K562 (cell line): ENCODE data around the gene CBFA2T3. TPM values are rescaled to one million over a fixed set of nuclear protein-coding genes. Genes with fewer than 3 reads are reported as not detected.

Source experiments
- ATAC-seq: fragments of 200-7000 bp; cut with Tn5 transposase; 3 replicates; pipeline ENCODE4 v1.9.1; 2020; ENCODE audit warnings: moderate library complexity
- BruUV-seq: library from RNA; stranded (reverse); fragments of 400-500 nt; replicated peaks from 2 replicates; lab custom pipeline; 2021; lab: Mats Ljungman, UMichigan
- CTCF ChIA-PET: fragments of 300-600 bp; formaldehyde crosslinking; extraction: SDS; loops from one replicate; lab custom pipeline; 2021; ENCODE audit warnings: low intra/inter-chr PET ratio; lab: Yijun Ruan, JAX
- POLR2A ChIA-PET: fragments of 300-600, 350-650 bp; sonication (Branson Sonifier 250); formaldehyde crosslinking; extraction: SDS; loops from one replicate; lab custom pipeline; 2021; ENCODE audit warnings: antibody characterized with exemption, inconsistent platforms; lab: Yijun Ruan, JAX
- DNase-seq, 4 experiments: peaks; one replicate each; pipeline versions ENCODE4 v3.0.0 to v3.0.0-alpha.2; 2011 to 2018; ENCODE audit warnings: low spot score in 3 of 4, mixed read lengths in 3 of 4; ENCODE audit errors: extremely low read depth in 1 of 4
- FAIRE-seq: peaks from 2 replicates; lab custom pipeline; 2011; peaks lifted over from hg19 to GRCh38; lab: Jason Lieb, UNC
- H2AFZ ChIP-seq: 2 replicates; pipeline ENCODE4 v1.6.0; 2011; ENCODE audit warnings: low read depth, low read length, control low read depth, inconsistent platforms
- H3K27ac ChIP-seq: fragments of 200-600 bp; 3 replicates; pipeline ENCODE4 v1.8.0; 2011; ENCODE audit warnings: low read depth, mild to moderate bottlenecking, control low read depth, inconsistent platforms, low read length, moderate library complexity, mixed read lengths; ENCODE audit errors: extremely low read depth
- H3K27me3 ChIP-seq, 2 experiments: fragments of 300-600 bp in 1 of 2; 2 replicates in 1 of 2; 3 replicates in 1 of 2; pipeline versions ENCODE4 v1.6.0 to v1.8.0; 2011; ENCODE audit warnings: inconsistent platforms in 2 of 2, low read length in 2 of 2, mild to moderate bottlenecking in 1 of 2, mixed read lengths in 1 of 2, moderate library complexity in 1 of 2; ENCODE audit not compliant: control insufficient read depth in 2 of 2, insufficient read depth in 2 of 2
- H3K36me3 ChIP-seq: fragments of 300-600 bp; 3 replicates; pipeline ENCODE4 v1.8.0; 2011; ENCODE audit warnings: mild to moderate bottlenecking, low read length, inconsistent platforms; ENCODE audit not compliant: control insufficient read depth, insufficient read depth
- H3K4me1 ChIP-seq, 2 experiments: fragments of 200-600 bp in 1 of 2; replicated peaks in 1 of 2; 2 replicates in 1 of 2; 3 replicates in 1 of 2; pipeline versions ENCODE4 v1.5.1 to v1.8.0; 2011; ENCODE audit warnings: inconsistent platforms in 2 of 2, low read length in 2 of 2, mild to moderate bottlenecking in 1 of 2, mixed read lengths in 1 of 2, moderate library complexity in 1 of 2; ENCODE audit not compliant: control insufficient read depth in 2 of 2, insufficient read depth in 2 of 2
- H3K4me2 ChIP-seq: 2 replicates; pipeline ENCODE4 v1.6.1; 2011; ENCODE audit warnings: low read length, control low read depth, inconsistent platforms, mixed read lengths; ENCODE audit not compliant: insufficient read depth
- H3K4me3 ChIP-seq: fragments of 200-600 bp; sonication (generic), shearing (Covaris generic); 2 replicates; pipeline ENCODE4 v1.5.1; 2016; ENCODE audit warnings: control low read depth, inconsistent platforms
- H3K79me2 ChIP-seq: fragments of 200-600 bp; 3 replicates; pipeline ENCODE4 v1.8.0; 2011; ENCODE audit warnings: low read length, inconsistent platforms; ENCODE audit not compliant: control insufficient read depth, insufficient read depth
- H3K9ac ChIP-seq, 2 experiments: 2 replicates each; pipeline versions ENCODE4 v1.6.0 to v1.6.1; 2011; ENCODE audit warnings: low read depth in 2 of 2, low read length in 2 of 2, control low read depth in 1 of 2, inconsistent platforms in 1 of 2, mild to moderate bottlenecking in 1 of 2, mixed read lengths in 1 of 2; ENCODE audit not compliant: insufficient read depth in 1 of 2
- H3K9me1 ChIP-seq: one replicate; pipeline ENCODE4 v1.6.0; 2011; ENCODE audit warnings: inconsistent platforms, mild to moderate bottlenecking, low read length, moderate library complexity; ENCODE audit not compliant: control insufficient read depth, insufficient read depth
- H3K9me3 ChIP-seq: replicated peaks from 2 replicates; pipeline ENCODE4 v1.5.1; 2011; ENCODE audit warnings: low read depth, low read length, inconsistent platforms; ENCODE audit not compliant: control insufficient read depth, insufficient read depth
- H4K20me1 ChIP-seq: replicated peaks from 2 replicates; pipeline ENCODE4 v1.6.1; 2011; ENCODE audit warnings: low read length, inconsistent platforms, mixed read lengths; ENCODE audit not compliant: control insufficient read depth, insufficient read depth
- BMI1 ChIP-seq: fragments of 150-350 bp; IDR thresholded peaks from 2 replicates; pipeline ENCODE4 v1.6.1; 2014; ENCODE audit warnings: low read length
- CREB1 ChIP-seq, 2 experiments: sonication (generic) in 1 of 2; formaldehyde crosslinking in 1 of 2; IDR thresholded peaks; 2 replicates each; pipeline versions ENCODE4 v1.6.1 to v1.8.0; 2012 to 2022; ENCODE audit warnings: inconsistent platforms in 1 of 2, mild to moderate bottlenecking in 1 of 2, missing genetic modification reagents in 1 of 2, moderate library complexity in 1 of 2
- EP300 ChIP-seq: IDR thresholded peaks from 2 replicates; pipeline ENCODE4 v1.6.1; 2012; ENCODE audit warnings: low read length, improper control_type of control experiment
- POLR2G ChIP-seq: fragments of 200-400 bp; formaldehyde crosslinking; IDR thresholded peaks from 2 replicates; pipeline ENCODE4 v1.6.1; 2017; ENCODE audit warnings: low read depth, mild to moderate bottlenecking, antibody characterized with exemption, low read length, moderate library complexity
- PYGO2 ChIP-seq: fragments of 450-650 bp; IDR thresholded peaks from 2 replicates; pipeline ENCODE4 v1.6.1; 2016; ENCODE audit warnings: mild to moderate bottlenecking, missing genetic modification characterization, moderate library complexity, missing compliant biosample characterization
- RBM14 ChIP-seq: fragments of 200-400 bp; formaldehyde crosslinking; IDR thresholded peaks from 2 replicates; pipeline ENCODE4 v1.6.1; 2018; ENCODE audit warnings: low read depth, mild to moderate bottlenecking, low read length, moderate library complexity, borderline replicate concordance; ENCODE audit not compliant: insufficient read depth
- RBM22 ChIP-seq: fragments of 200-400 bp; formaldehyde crosslinking; IDR thresholded peaks from 2 replicates; pipeline ENCODE4 v1.6.1; 2018; ENCODE audit warnings: low read length, low read depth; ENCODE audit not compliant: poor library complexity, severe bottlenecking
- SAFB ChIP-seq: fragments of 200-400 bp; formaldehyde crosslinking; IDR thresholded peaks from 2 replicates; pipeline ENCODE4 v1.6.1; 2017; ENCODE audit warnings: low read depth, low read length, borderline replicate concordance
- SNRNP70 ChIP-seq: fragments of 200-400 bp; formaldehyde crosslinking; optimal IDR thresholded peaks from 2 replicates; pipeline ENCODE3; 2017; ENCODE audit warnings: low read depth, low read length
- ZNF146 ChIP-seq: IDR thresholded peaks from one replicate; pipeline ENCODE4 v1.6.1; 2018; ENCODE audit warnings: missing compliant biosample characterization; ENCODE audit not compliant: unreplicated experiment
- ZNF551 ChIP-seq: fragments of 250-450 bp; sonication (Bioruptor Pico); IDR thresholded peaks from 2 replicates; pipeline ENCODE4 v1.5.0; 2021; ENCODE audit warnings: mild to moderate bottlenecking, moderate library complexity
- ZZZ3 ChIP-seq: fragments of 450-650 bp; IDR thresholded peaks from 2 replicates; pipeline ENCODE4 v1.6.1; 2016; ENCODE audit warnings: antibody characterized with exemption, mild to moderate bottlenecking, moderate library complexity
- WGBS: fragments of 100-300 bp; shearing (Covaris generic); methylation state at CpG from one replicate; pipeline ENCODE4 v1.1.6; 2016; ENCODE audit warnings: low coverage, mixed read lengths; ENCODE audit not compliant: insufficient coverage; ENCODE audit errors: missing lambda C conversion rate; 5-methylcytosine and 5-hydroxymethylcytosine counted together
- in situ Hi-C: fragments of 300-500 bp; cut with MboI; formaldehyde crosslinking; loops from 4 replicates; pipeline ENCODE4 v1.15.0; 2018; ENCODE audit warnings: inconsistent platforms, mixed read lengths
- intact Hi-C: fragments of 100-400 bp; cut with micrococcal nuclease; formaldehyde crosslinking; loops from 2 replicates; pipeline ENCODE4 v1.14.2; 2022
- polyA plus RNA-seq, 8 experiments: library from polyadenylated mRNA; depleted of rRNA in 4 of 8; stranded (reverse) in 5 of 8; unstranded in 3 of 8; fragments of >200 nt; fragmentation: Nextera tagmentation in 2 of 8; fragmentation: Illumina TruSeq in 1 of 8; extraction: Ambion mirVana in 2 of 8; extraction: Trizol in 1 of 8; gene quantifications; 2 replicates each; pipeline versions ENCODE4 v1.2.1 to v1.2.3, GENCODE V29; 2011 to 2014; ENCODE audit warnings: inconsistent platforms in 1 of 8, missing spikeins in 1 of 8
- total RNA-seq, 7 experiments: library from RNA; depleted of rRNA in 6 of 7; stranded (reverse); fragments of >200 nt in 6 of 7; fragmentation: Illumina TruSeq in 2 of 7; extraction: Trizol in 2 of 7; gene quantifications; 2 replicates each; pipeline versions ENCODE4 v1.2.1 to v1.2.3, GENCODE V29; 2011 to 2021; ENCODE audit warnings: low replicate concordance in 1 of 7
- TF ChIP-seq, protein P1 (sequence below): fragments of 250-450 bp; sonication (Bioruptor Pico); IDR thresholded peaks from 2 replicates; pipeline ENCODE4 v1.5.0; 2021; ENCODE audit warnings: mild to moderate bottlenecking, borderline replicate concordance
- TF ChIP-seq, protein P2 (sequence below), 2 experiments: fragments of 250-450 bp in 1 of 2; fragments of 450-650 bp in 1 of 2; sonication (Bioruptor Pico) in 1 of 2; IDR thresholded peaks; 2 replicates each; pipeline versions ENCODE4 v1.6.1 to v1.8.0; 2016 to 2021; ENCODE audit warnings: mild to moderate bottlenecking in 2 of 2, moderate library complexity in 2 of 2, missing compliant biosample characterization in 1 of 2, missing genetic modification characterization in 1 of 2
- TF ChIP-seq, protein P3 (sequence below): sonication (generic); formaldehyde crosslinking; IDR thresholded peaks from 2 replicates; pipeline ENCODE4 v1.8.0; 2023; ENCODE audit warnings: mild to moderate bottlenecking, missing genetic modification reagents
- TF ChIP-seq, protein P4 (sequence below): sonication (generic); formaldehyde crosslinking; IDR thresholded peaks from 2 replicates; pipeline ENCODE4 v1.8.1; 2023; ENCODE audit warnings: mild to moderate bottlenecking, missing genetic modification reagents, moderate library complexity

The CBFA2T3 gene
- total and polyA plus RNA-seq, 9 of the 15 experiments (the other 6 are each of a cell fraction or from before 2014, with no cell fraction given): 2.3 to 145 (median 6.7) TPM

DNA sequence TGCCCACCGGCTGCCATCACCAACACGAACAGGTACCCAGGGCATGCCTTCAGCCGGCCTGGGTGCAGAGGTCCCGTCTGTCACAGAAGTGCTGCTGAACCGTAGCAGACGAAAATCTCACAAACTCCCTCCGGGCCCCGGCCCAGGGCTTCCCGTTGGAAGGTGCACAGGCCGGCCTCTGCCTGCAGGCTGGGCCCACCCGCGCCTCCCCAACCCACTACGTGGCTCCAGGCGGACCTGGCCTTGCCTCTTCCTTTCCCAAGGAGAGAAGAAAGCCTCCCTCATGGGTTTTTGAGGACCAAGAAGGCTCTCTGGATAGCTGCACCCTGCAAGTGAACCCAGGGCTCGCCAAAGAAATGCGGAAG is 65.1 kb downstream of the CBFA2T3 start:
- TF ChIP-seq BMI1 (no peak), CREB1 (IDR thresholded peaks at IDR 0.05) (no peak), CREB1 (CRISPR knock-in tag; IDR thresholded peaks at IDR 0.05) (no peak), SNRNP70 (no peak), ZZZ3 (no peak), SAFB (no peak), RBM22 (peak; percentile 50), POLR2G (peak; percentile 30), PYGO2 (tag) (no peak), RBM14 (no peak), EP300 (no peak), ZNF146 (CRISPR knock-in tag) (peak; percentile 1), ZNF551 (CRISPR knock-in tag) (no peak)
- TF ChIP-seq, protein P1, sequence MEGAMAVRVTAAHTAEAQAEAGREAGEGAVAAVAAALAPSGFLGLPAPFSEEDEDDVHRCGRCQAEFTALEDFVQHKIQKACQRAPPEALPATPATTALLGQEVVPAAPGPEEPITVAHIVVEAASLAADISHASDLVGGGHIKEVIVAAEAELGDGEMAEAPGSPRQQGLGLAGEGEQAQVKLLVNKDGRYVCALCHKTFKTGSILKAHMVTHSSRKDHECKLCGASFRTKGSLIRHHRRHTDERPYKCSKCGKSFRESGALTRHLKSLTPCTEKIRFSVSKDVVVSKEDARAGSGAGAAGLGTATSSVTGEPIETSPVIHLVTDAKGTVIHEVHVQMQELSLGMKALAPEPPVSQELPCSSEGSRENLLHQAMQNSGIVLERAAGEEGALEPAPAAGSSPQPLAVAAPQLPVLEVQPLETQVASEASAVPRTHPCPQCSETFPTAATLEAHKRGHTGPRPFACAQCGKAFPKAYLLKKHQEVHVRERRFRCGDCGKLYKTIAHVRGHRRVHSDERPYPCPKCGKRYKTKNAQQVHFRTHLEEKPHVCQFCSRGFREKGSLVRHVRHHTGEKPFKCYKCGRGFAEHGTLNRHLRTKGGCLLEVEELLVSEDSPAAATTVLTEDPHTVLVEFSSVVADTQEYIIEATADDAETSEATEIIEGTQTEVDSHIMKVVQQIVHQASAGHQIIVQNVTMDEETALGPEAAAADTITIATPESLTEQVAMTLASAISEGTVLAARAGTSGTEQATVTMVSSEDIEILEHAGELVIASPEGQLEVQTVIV (CRISPR knock-in tag): no peak
- TF ChIP-seq, protein P2, sequence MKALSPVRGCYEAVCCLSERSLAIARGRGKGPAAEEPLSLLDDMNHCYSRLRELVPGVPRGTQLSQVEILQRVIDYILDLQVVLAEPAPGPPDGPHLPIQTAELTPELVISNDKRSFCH (CRISPR knock-in tag; IDR thresholded peaks at IDR 0.05): no peak
- TF ChIP-seq, protein P2 (tag; IDR thresholded peaks at IDR 0.05): no peak
- TF ChIP-seq, protein P3, sequence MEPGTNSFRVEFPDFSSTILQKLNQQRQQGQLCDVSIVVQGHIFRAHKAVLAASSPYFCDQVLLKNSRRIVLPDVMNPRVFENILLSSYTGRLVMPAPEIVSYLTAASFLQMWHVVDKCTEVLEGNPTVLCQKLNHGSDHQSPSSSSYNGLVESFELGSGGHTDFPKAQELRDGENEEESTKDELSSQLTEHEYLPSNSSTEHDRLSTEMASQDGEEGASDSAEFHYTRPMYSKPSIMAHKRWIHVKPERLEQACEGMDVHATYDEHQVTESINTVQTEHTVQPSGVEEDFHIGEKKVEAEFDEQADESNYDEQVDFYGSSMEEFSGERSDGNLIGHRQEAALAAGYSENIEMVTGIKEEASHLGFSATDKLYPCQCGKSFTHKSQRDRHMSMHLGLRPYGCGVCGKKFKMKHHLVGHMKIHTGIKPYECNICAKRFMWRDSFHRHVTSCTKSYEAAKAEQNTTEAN (CRISPR knock-in tag): no peak
- TF ChIP-seq, protein P4, sequence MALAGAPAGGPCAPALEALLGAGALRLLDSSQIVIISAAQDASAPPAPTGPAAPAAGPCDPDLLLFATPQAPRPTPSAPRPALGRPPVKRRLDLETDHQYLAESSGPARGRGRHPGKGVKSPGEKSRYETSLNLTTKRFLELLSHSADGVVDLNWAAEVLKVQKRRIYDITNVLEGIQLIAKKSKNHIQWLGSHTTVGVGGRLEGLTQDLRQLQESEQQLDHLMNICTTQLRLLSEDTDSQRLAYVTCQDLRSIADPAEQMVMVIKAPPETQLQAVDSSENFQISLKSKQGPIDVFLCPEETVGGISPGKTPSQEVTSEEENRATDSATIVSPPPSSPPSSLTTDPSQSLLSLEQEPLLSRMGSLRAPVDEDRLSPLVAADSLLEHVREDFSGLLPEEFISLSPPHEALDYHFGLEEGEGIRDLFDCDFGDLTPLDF (CRISPR knock-in tag): no peak
- TF ChIP-seq, all 486 proteins: peak for 3
- intact Hi-C loops: no loop called here
- H3K79me2 ChIP-seq: peaks cover 94% of the 10 kb centered on the region
- no peak overlapping the region for H3K4me3 ChIP-seq
- FAIRE-seq: no peak
- no peak for ATAC-seq
- no peak overlapping the region for H2AFZ ChIP-seq
- no peak overlapping the region for H3K27ac ChIP-seq
- no peak overlapping the region for H3K9ac ChIP-seq
- in situ Hi-C loops: no loop called here
- no peak for DNase-seq
- H3K27me3 ChIP-seq: no peaks in the 10 kb centered on the region
- ChIA-PET POLR2A (no interaction called here), CTCF (no interaction called here)
- H4K20me1 ChIP-seq: peaks cover 70% of the 10 kb centered on the region
- H3K4me2 ChIP-seq: no peak overlapping the region
- no peaks in the 10 kb centered on the region for H3K9me3 ChIP-seq
- H3K36me3 ChIP-seq: peaks cover 81% of the 10 kb centered on the region
- BruUV-seq: no TSS peak
- H3K9me1 ChIP-seq: peaks cover 14% of the 10 kb centered on the region
- WGBS: 89% methylated on average over 12 of the region's 16 CpGs
- H3K4me1 ChIP-seq: peaks cover 0 to 61% of the 10 kb centered on the region in 2 experiments; a peak in 4 of 5 replicates
